ENCODE measurements around the gene INPP5B.

DNA sequence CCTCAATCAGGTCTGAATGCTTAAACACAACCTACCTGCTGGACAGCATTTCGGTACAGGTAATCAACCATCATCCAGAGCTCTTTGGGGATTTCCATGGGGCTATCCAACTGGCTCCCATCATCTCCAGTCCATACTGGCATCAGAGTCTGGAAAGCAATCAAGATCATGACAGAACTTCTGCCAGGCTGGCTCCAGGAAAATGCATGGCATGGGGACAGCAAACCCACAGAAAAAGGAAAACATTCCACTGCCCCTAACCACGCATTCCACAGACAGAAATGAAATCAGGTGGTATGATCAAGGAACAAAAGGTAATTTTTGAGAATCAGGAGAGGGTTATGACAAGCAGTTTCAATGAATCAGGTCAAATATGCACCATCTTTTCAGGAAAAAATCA is 78.4 kb downstream of the INPP5B start:
- no peak for TF ChIP-seq CTCF (IDR thresholded peaks at IDR 0.05)
- no peak for TF ChIP-seq POLR2A (IDR thresholded peaks at IDR 0.05)
- no peak for TF ChIP-seq POLR2AphosphoS5 (IDR thresholded peaks at IDR 0.05)

Data from upper lobe of left lung (tissue), 4 donors.